Spleen (tissue), 11 donors: ENCODE results near the gene NPDC1. TPM values are rescaled to one million over a fixed set of nuclear protein-coding genes. Genes with fewer than 3 reads are reported as not detected.
"Not testable (repeated sequence)": the region's sequence is repeated elsewhere in the genome, so short reads cannot be mapped to it uniquely, and the experiment has no call there.

Experiments used
- DNase-seq: peaks from one replicate; pipeline ENCODE4 v3.0.0-alpha.2; 2020
- H3K27ac ChIP-seq, 8 donors: fragments of 200-600 bp; sonication (generic) in 7 of 8; 1 replicate in 4 of 8; 2 replicates in 4 of 8; pipeline versions ENCODE4 v1.5.0 to v1.8.0; 2016 to 2021; ENCODE audit warnings: inconsistent platforms in 4 of 8, mild to moderate bottlenecking in 4 of 8, moderate library complexity in 1 of 8
- H3K27me3 ChIP-seq, 7 donors: fragments of 200-600 bp; sonication (generic) in 6 of 7; replicated peaks in 1 of 7; 1 replicate in 4 of 7; 2 replicates in 3 of 7; pipeline versions ENCODE4 v1.5.0 to v1.8.0; 2016 to 2021; ENCODE audit warnings: inconsistent platforms in 3 of 7, mild to moderate bottlenecking in 1 of 7
- H3K36me3 ChIP-seq, 6 donors: fragments of 200-600 bp; sonication (generic) in 5 of 6; 1 replicate in 4 of 6; 2 replicates in 2 of 6; pipeline versions ENCODE4 v1.5.0 to v1.8.0; 2016 to 2021; ENCODE audit warnings: inconsistent platforms in 2 of 6
- H3K4me1 ChIP-seq, 6 donors: fragments of 200-600 bp; sonication (generic) in 5 of 6; 1 replicate in 3 of 6; 2 replicates in 3 of 6; pipeline versions ENCODE4 v1.5.0 to v1.8.0; 2016 to 2021; ENCODE audit warnings: inconsistent platforms in 3 of 6
- H3K4me3 ChIP-seq, 8 donors: fragments of 200-600 bp; sonication (generic) in 7 of 8; 1 replicate in 4 of 8; 2 replicates in 4 of 8; pipeline versions ENCODE4 v1.5.0 to v1.8.0; 2016 to 2021; ENCODE audit warnings: inconsistent platforms in 4 of 8, mild to moderate bottlenecking in 4 of 8, moderate library complexity in 2 of 8
- H3K9me3 ChIP-seq, 8 donors: fragments of 200-600 bp; sonication (generic) in 7 of 8; 1 replicate in 4 of 8; 2 replicates in 4 of 8; pipeline versions ENCODE4 v1.5.0 to v1.8.0; 2016 to 2021; ENCODE audit warnings: inconsistent platforms in 4 of 8
- POLR2A ChIP-seq, 3 donors: fragments of 450-650 bp; IDR thresholded peaks; one replicate each; pipeline ENCODE4 v1.5.1; 2017; ENCODE audit warnings: antibody characterized with exemption in 3 of 3, mild to moderate bottlenecking in 1 of 3
- POLR2AphosphoS5 ChIP-seq, 3 donors: sonication (generic); formaldehyde crosslinking; IDR thresholded peaks; one replicate each; pipeline ENCODE4 v1.5.1; 2017; ENCODE audit warnings: antibody characterized with exemption in 3 of 3
- WGBS, 5 donors: extraction: QIAGEN DNeasy Blood & Tissue Kit in 3 of 5; methylation state at CpG; one replicate each; pipeline versions ENCODE4 v1.1.5 to v1.1.7; 2013 to 2018; 5-methylcytosine and 5-hydroxymethylcytosine counted together
- intact Hi-C: fragments of 100-400 bp; cut with DNase I; formaldehyde crosslinking; loops from one replicate; pipeline ENCODE4 v1.15.0; 2023; ENCODE audit warnings: low total_unique reads
- polyA plus RNA-seq, 3 donors: library from polyadenylated mRNA; stranded (reverse); fragments of 200-250 nt; gene quantifications; one replicate each; pipeline ENCODE4 v1.2.1, GENCODE V29; 2013
- total RNA-seq, 7 donors: library from RNA; depleted of rRNA in 3 of 7; stranded (reverse); fragments of >200 nt in 3 of 7; fragmentation: NEBNext Ultra II Directional in 4 of 7; extraction: Animal tissue kit (Norgen Biotek cat#: 25700) in 4 of 7; gene quantifications; one replicate each; pipeline versions ENCODE4 v1.1.0 to v1.2.1, GENCODE V29; 2016 to 2021
- TF ChIP-seq, protein P1 (sequence below), 11 experiments: fragments of 200-600 bp in 7 of 11; fragments of 450-650 bp in 4 of 11; sonication (generic) in 4 of 11; IDR thresholded peaks in 8 of 11; conservative IDR thresholded peaks in 3 of 11; 1 replicate in 7 of 11; 2 replicates in 4 of 11; pipeline versions ENCODE4 v1.4.0 to v1.8.0; 2016 to 2021; ENCODE audit warnings: antibody characterized with exemption in 11 of 11, inconsistent platforms in 4 of 11, mild to moderate bottlenecking in 1 of 11
- donor health status: healthy with polysubstance abuse.
- donor health status: DM: no; HTN: no; CAD: no; lungs with moderate emphysema.
- donor health status: DM: no; HTN: no; CAD: no.
- donor health status: Bipolar disorder and iron deficiency.
- donor health status: healthy.
- donor health status: DM: no; HTN: no; CAD: no.
- donor health status: DM: yes; HTN: yes; CAD: no.

The NPDC1 gene
- total and polyA plus RNA-seq, 10 donors = 86.3 to 358 (median 132) TPM

DNA sequence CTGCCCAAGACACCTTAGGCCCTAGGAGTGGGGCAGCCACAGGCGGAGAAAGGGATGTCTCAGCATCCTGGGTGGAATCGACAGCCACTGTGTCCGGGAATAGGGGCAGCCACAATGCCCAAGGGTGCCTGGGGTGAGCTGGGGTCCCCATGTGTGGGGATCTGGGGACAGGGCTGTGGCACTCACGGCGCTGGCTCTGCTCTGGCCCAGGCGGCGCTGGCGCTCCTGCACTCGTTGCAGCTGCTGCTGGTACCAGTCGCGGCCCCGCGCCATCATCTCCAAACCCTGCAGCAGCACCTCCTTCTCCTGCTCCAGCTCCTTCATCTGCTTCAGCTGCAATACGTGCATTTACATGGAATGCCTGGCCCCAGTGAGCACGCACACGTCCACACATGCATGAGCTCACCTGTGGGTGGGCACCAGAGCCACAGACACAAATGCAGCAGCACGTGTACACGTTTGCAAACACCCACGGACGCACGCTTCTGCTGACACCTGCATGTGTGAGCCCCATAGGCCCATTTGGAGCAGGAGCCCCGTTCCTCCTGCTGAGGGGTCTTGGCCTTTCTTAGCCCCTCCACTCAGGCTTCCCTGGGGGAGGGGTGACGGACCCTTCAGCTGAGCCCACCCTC is 19.5 kb upstream of the NPDC1 start:
- 93 to 100% (median 95%) methylated on average over 13 to 23 of the region's 23 CpGs for WGBS, 5 donors
- TF ChIP-seq, protein P1, sequence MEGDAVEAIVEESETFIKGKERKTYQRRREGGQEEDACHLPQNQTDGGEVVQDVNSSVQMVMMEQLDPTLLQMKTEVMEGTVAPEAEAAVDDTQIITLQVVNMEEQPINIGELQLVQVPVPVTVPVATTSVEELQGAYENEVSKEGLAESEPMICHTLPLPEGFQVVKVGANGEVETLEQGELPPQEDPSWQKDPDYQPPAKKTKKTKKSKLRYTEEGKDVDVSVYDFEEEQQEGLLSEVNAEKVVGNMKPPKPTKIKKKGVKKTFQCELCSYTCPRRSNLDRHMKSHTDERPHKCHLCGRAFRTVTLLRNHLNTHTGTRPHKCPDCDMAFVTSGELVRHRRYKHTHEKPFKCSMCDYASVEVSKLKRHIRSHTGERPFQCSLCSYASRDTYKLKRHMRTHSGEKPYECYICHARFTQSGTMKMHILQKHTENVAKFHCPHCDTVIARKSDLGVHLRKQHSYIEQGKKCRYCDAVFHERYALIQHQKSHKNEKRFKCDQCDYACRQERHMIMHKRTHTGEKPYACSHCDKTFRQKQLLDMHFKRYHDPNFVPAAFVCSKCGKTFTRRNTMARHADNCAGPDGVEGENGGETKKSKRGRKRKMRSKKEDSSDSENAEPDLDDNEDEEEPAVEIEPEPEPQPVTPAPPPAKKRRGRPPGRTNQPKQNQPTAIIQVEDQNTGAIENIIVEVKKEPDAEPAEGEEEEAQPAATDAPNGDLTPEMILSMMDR (IDR thresholded peaks at IDR 0.05 in 8 of 11, conservative IDR thresholded peaks at IDR 0.05 in 3 of 11) = no peak
- TF ChIP-seq POLR2AphosphoS5 (IDR thresholded peaks at IDR 0.05) (no peak), POLR2A (IDR thresholded peaks at IDR 0.05) (no peak)
- intact Hi-C loops = loop anchor here (10.0 kb wide), 1 partner anchor 281 kb away; no protein-coding TSS in a partner anchor

DNA sequence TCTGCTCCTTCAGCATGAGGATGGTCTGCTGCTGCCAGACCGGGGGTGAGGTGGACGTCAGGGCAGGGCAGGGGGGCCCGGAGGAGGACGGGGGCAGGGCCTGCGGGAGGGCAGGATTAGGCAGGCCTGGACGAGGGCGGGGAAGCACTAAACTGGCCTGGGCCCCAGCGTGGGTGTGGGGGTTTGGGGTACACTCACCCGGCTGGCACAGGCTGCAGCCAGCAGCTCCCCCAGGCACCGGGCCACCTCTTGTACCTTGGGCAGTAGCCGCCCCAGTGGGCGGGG is 18.8 kb upstream of the NPDC1 start:
- peaks cover 0 to 18% (median 7%) of the 10 kb centered on the region in 7 donors for H3K27me3 ChIP-seq
- peaks cover 0 to 5% (median 0%) of the 10 kb centered on the region in 6 donors for H3K36me3 ChIP-seq
- no peak for TF ChIP-seq POLR2AphosphoS5 (IDR thresholded peaks at IDR 0.05)
- 88 to 95% (median 93%) methylated on average over 12 of the region's 12 CpGs for WGBS, 5 donors
- no peak for DNase-seq
- H3K4me3 ChIP-seq = no peak overlapping the region
- intact Hi-C loops = loop anchor here (10.0 kb wide), 1 partner anchor 280 kb away; no protein-coding TSS in a partner anchor
- no peaks in the 10 kb centered on the region for H3K9me3 ChIP-seq
- peaks cover 2 to 40% (median 24%) of the 10 kb centered on the region in 6 donors for H3K4me1 ChIP-seq
- no peak overlapping the region for H3K27ac ChIP-seq

More for the DNA sequence above, 19.5 kb upstream of the NPDC1 start:
- Histone ChIP-seq H3K4me1 (peaks cover 2 to 46% (median 28%) of the 10 kb centered on the region in 6 donors), H3K9me3 (no peaks in the 10 kb centered on the region), H3K27me3 (peaks cover 0 to 22% (median 7%) of the 10 kb centered on the region in 7 donors), H3K4me3 (no peak overlapping the region), H3K36me3 (peaks cover 0 to 5% (median 0%) of the 10 kb centered on the region in 6 donors), H3K27ac (no peak overlapping the region)
- no peak for DNase-seq

DNA sequence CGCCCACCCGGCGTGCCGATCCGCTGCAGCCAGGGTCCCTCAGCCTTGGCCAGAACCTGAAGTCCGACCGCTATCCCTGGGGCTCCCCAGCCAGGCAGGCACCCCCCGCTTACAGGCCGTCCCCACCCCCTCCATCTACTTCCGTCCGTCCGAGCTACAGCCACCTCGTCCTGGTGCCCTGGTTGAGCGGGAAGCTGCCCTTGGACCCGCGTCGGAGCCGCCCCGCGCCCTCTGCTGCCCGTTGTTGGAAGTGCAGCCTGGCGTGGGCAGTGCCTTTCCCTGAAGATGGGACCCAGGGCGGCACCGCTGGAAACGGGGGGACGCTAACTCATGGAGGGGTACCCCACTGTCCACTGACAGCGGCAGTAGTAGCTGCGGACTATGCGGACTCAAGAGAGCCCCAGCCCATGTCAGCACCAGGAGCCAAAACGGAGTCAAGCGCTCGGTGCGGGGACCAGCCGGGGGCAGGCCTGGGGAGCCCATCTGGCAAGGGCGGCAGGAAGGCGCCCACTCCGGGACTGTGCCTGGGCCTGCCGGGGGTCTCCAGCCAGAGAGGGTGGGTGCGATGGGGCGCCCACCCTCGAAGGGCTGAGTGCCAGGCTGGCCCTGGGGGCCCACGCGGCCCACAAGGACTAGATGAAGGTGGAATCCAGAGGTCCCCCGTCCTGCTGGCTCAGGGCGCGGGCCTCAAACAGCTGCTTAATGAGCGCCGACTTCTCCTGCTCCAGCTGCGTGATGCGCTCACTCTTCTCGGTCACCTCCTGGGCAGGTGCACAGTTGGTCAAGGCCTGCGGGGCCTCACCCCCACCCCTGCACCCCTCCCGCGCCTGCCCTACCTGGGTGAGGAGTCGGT is 18.3 kb upstream of the NPDC1 start:
- WGBS, 5 donors = 56 to 86% (median 59%) methylated on average over 14 to 55 of the region's 55 CpGs
- TF ChIP-seq, protein P1 (IDR thresholded peaks at IDR 0.05 in 8 of 11, conservative IDR thresholded peaks at IDR 0.05 in 3 of 11) = peak; percentile 93 to 99 (median 97)
- peak; percentile 37 to 73 (median 51) for TF ChIP-seq POLR2AphosphoS5 (IDR thresholded peaks at IDR 0.05)
- TF ChIP-seq POLR2A (IDR thresholded peaks at IDR 0.05) = no peak
- no peaks in the 10 kb centered on the region for H3K9me3 ChIP-seq
- H3K27me3 ChIP-seq = peaks cover 0 to 12% (median 3%) of the 10 kb centered on the region in 7 donors
- peak; percentile 92 for DNase-seq
- intact Hi-C loops = loop anchor here (10.0 kb wide), 1 partner anchor 279 kb away; no protein-coding TSS in a partner anchor
- no peak overlapping the region for H3K27ac ChIP-seq
- H3K4me3 ChIP-seq = no peak overlapping the region
- peaks cover 2 to 34% (median 18%) of the 10 kb centered on the region in 6 donors for H3K4me1 ChIP-seq
- peaks cover 0 to 5% (median 0%) of the 10 kb centered on the region in 6 donors for H3K36me3 ChIP-seq

DNA sequence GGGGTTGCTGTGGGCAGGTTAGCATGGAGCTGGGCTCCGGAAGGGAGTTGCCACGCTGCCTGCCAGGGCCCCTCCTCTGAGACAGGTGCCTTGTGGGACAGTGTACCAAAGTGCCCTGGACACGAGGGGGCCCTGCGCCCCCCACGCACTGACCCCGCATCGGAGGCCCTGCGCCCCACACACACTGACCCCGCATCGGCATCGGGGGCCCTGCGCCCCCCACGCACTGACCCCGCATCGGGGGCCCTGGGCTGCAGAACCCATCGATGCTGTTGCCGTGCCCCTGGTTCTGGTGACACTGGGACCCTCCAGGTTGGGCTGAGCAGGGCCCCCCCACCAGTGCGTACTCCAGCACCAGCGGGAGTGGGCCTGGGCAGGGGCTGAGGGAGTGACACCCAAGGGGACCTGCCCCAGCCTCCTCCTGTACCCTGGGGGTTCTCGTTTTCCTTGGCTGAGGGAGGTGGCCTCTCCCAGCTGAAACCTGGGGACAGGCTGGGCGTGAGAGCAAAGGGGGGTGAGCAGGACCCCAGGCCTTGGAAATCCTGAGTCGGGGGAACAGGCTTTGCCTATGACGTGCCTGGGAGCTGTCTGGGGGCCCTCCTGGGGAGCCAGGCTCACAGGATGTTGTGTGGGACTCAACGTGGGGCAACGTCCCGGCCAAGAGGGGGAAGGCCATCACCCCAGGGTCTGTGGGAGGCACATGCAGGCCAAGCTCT is 17.5 kb upstream of the NPDC1 start:
- 75 to 88% (median 87%) methylated on average over 8 to 26 of the region's 26 CpGs for WGBS, 5 donors
- H3K9me3 ChIP-seq = no peaks in the 10 kb centered on the region
- peaks cover 2 to 30% (median 16%) of the 10 kb centered on the region in 6 donors for H3K4me1 ChIP-seq
- TF ChIP-seq POLR2AphosphoS5 (IDR thresholded peaks at IDR 0.05) (no peak), POLR2A (IDR thresholded peaks at IDR 0.05) (no peak)
- TF ChIP-seq, protein P1 (IDR thresholded peaks at IDR 0.05 in 8 of 11, conservative IDR thresholded peaks at IDR 0.05 in 3 of 11) = no peak
- no peak for DNase-seq
- H3K27me3 ChIP-seq = peaks cover 0 to 5% (median 0%) of the 10 kb centered on the region in 7 donors
- H3K4me3 ChIP-seq = no peak overlapping the region
- intact Hi-C loops = loop anchor here (10.0 kb wide), 1 partner anchor 279 kb away; no protein-coding TSS in a partner anchor
- no peak overlapping the region for H3K27ac ChIP-seq
- H3K36me3 ChIP-seq = peaks cover 0 to 5% (median 0%) of the 10 kb centered on the region in 6 donors

DNA sequence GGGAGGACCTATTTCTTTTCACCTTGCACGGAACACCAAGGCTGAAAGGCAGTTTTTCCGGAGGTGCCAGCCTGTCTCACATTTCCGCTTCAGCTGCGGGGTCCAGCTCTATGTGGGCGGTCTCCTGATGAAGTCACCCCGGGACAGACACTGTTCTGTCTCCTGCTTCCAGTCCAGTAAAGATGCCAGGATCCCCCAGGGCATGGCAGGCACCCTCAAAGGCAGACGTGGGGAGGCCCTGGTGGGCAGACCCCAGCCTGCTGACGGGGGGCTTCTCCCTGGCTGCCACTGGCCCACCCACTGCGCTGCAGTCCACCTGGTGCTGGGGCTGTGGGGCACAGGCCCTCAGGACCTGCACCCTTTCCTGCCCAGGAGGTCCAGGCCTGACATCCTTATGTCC is 16.8 kb upstream of the NPDC1 start:
- WGBS, 5 donors = 86 to 100% (median 95%) methylated on average over 2 to 9 of the region's 9 CpGs
- peaks cover 2 to 28% (median 11%) of the 10 kb centered on the region in 6 donors for H3K4me1 ChIP-seq
- not testable (repeated sequence) for H3K4me3 ChIP-seq, DNase-seq, H3K27ac ChIP-seq, H3K27me3 ChIP-seq, H3K9me3 ChIP-seq, H3K36me3 ChIP-seq
- intact Hi-C loops = loop anchor here (10.0 kb wide), 1 partner anchor 278 kb away; no protein-coding TSS in a partner anchor
